ENCODE data around the gene RAPGEF5. TPM values are rescaled to one million over a fixed set of nuclear protein-coding genes. Genes with fewer than 3 reads are reported as not detected.

RAPGEF5 gene
- total RNA-seq, 1 donor = 1.1 TPM

DNA sequence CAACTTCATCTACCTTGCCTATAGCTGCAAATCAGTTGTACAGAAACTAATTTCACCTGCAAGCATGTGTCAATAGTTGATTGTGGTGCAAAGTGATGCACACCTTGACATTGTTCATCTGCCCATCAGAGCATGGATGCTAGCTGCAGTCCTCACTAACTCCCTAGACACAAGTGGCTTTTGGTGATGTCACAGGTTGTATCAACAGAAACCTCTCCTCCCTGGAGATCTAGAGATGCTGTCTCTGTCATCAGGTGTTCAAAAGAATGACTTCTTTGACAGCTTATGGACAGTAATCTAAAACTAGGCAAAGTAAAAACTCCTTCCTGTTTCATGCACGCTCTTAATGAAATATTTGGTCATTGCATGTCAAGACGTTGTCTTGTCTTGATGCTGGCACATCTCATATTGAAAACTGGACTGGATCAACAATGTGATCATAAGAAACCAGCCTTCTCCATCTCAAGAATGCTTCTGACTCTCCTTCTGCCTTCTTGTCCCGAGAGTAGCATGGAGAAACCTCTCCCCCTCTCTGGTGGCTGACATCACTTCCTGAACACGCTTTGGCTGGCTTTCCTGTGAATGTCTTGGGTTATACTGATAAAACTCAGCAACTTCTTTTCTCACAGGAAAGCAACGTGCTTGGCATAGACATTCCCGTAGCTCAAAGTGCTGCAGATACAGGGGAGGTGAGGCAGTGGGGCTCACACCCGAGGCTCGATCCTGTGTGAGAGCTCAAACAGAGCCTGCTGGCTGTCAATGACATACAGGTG is 235.1 kb downstream of the RAPGEF5 start:
- Histone ChIP-seq H2AFZ (ENCODE audit: low read length) (peak overlapping the region; percentile 13), H3K4me3 (ENCODE audit: insufficient read depth, low read length) (no peak overlapping the region), H3K4me1 (ENCODE audit: insufficient read depth, low read length) (no peaks in the 10 kb centered on the region), H3K36me3 (ENCODE audit: insufficient read depth, low read length) (no peaks in the 10 kb centered on the region), H3K27ac (ENCODE audit: low read depth, low read length) (no peak overlapping the region), H3K4me2 (ENCODE audit: insufficient read depth, low read length) (no peak overlapping the region), H3K79me2 (ENCODE audit: insufficient read depth, low read length) (no peaks in the 10 kb centered on the region), H3K27me3 (ENCODE audit: insufficient read depth, low read length) (no peaks in the 10 kb centered on the region), H4K20me1 (ENCODE audit: insufficient read depth, low read length) (no peaks in the 10 kb centered on the region), H3K9me3 (ENCODE audit: low read depth, low read length) (no peaks in the 10 kb centered on the region)
- TF ChIP-seq, protein P1, sequence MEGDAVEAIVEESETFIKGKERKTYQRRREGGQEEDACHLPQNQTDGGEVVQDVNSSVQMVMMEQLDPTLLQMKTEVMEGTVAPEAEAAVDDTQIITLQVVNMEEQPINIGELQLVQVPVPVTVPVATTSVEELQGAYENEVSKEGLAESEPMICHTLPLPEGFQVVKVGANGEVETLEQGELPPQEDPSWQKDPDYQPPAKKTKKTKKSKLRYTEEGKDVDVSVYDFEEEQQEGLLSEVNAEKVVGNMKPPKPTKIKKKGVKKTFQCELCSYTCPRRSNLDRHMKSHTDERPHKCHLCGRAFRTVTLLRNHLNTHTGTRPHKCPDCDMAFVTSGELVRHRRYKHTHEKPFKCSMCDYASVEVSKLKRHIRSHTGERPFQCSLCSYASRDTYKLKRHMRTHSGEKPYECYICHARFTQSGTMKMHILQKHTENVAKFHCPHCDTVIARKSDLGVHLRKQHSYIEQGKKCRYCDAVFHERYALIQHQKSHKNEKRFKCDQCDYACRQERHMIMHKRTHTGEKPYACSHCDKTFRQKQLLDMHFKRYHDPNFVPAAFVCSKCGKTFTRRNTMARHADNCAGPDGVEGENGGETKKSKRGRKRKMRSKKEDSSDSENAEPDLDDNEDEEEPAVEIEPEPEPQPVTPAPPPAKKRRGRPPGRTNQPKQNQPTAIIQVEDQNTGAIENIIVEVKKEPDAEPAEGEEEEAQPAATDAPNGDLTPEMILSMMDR (IDR thresholded peaks at IDR 0.05; ENCODE audit: extremely low read depth, low read depth, low read length) = no peak
- DNase-seq (ENCODE audit: insufficient read length, low spot score, missing footprints) = no peak

DNA sequence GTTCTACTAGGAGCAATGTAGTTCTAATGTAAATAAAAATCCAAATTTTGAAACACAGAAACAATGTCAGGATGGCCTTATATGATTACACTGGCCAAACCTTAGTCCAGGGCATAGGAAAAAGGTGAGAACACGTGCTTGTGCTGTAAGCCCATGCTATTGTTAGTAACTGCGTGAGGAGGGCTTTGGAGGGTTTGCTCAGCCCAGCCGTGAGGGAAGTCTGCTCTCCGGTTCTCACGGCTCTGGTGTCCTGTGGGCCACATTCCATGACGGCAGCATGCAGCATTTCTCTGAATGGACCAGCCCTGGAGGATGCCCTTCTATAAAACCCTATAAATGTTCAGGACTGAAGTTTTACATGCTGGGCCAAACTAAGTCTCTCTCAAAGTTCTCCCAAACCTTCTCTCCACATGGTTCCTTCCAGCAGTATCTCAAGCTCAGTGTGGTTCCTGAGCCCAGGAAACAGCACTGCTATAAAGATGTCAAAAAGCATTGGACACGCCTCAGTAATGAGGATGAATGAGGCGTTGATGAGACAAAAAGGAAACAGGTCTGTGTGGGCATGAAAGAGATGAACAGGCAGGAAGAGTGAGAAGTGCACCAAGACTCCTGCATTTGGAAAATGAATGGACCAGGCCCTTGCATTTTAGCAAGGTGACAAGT is 236.4 kb downstream of the RAPGEF5 start:
- no peak overlapping the region for H3K27ac ChIP-seq (ENCODE audit: low read depth, low read length)
- H3K36me3 ChIP-seq (ENCODE audit: insufficient read depth, low read length) = no peaks in the 10 kb centered on the region
- no peak for DNase-seq (ENCODE audit: insufficient read length, low spot score, missing footprints)
- H3K4me3 ChIP-seq (ENCODE audit: insufficient read depth, low read length) = no peak overlapping the region
- H3K27me3 ChIP-seq (ENCODE audit: insufficient read depth, low read length) = no peaks in the 10 kb centered on the region
- TF ChIP-seq, protein P1 (IDR thresholded peaks at IDR 0.05; ENCODE audit: extremely low read depth, low read depth, low read length) = no peak
- H3K4me2 ChIP-seq (ENCODE audit: insufficient read depth, low read length) = no peak overlapping the region
- H3K79me2 ChIP-seq (ENCODE audit: insufficient read depth, low read length) = no peaks in the 10 kb centered on the region
- no peaks in the 10 kb centered on the region for H3K9me3 ChIP-seq (ENCODE audit: low read depth, low read length)
- no peaks in the 10 kb centered on the region for H3K4me1 ChIP-seq (ENCODE audit: insufficient read depth, low read length)
- no peaks in the 10 kb centered on the region for H4K20me1 ChIP-seq (ENCODE audit: insufficient read depth, low read length)
- H2AFZ ChIP-seq (ENCODE audit: low read length) = no peak overlapping the region

DNA sequence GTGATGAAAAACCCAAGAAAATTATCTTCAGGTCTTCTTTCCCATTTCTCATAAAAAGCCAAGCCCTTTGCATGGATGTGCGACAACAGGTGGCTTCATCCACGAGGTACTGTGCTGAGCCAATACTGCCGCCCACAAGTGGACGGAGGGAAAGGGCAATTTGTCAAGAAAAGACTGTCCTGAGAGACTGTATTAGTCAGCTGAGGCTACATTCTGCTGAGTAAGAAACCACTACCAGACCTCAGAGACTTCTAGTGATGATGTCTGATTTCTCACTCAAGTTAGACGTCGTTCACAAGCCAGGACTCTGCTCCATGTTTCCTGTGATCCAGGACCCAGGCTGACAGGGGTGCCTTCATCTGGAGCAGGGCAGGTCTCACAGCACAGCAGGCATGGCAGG is 239.7 kb downstream of the RAPGEF5 start:
- DNase-seq (ENCODE audit: insufficient read length, low spot score, missing footprints) = no peak
- no peaks in the 10 kb centered on the region for H3K79me2 ChIP-seq (ENCODE audit: insufficient read depth, low read length)
- no peak overlapping the region for H3K4me2 ChIP-seq (ENCODE audit: insufficient read depth, low read length)
- H2AFZ ChIP-seq (ENCODE audit: low read length) = no peak overlapping the region
- no peak overlapping the region for H3K4me3 ChIP-seq (ENCODE audit: insufficient read depth, low read length)
- TF ChIP-seq, protein P1 (IDR thresholded peaks at IDR 0.05; ENCODE audit: extremely low read depth, low read depth, low read length) = no peak
- no peak overlapping the region for H3K27ac ChIP-seq (ENCODE audit: low read depth, low read length)
- H3K9me3 ChIP-seq (ENCODE audit: low read depth, low read length) = no peaks in the 10 kb centered on the region
- H4K20me1 ChIP-seq (ENCODE audit: insufficient read depth, low read length) = no peaks in the 10 kb centered on the region
- no peaks in the 10 kb centered on the region for H3K36me3 ChIP-seq (ENCODE audit: insufficient read depth, low read length)
- H3K4me1 ChIP-seq (ENCODE audit: insufficient read depth, low read length) = no peaks in the 10 kb centered on the region
- no peaks in the 10 kb centered on the region for H3K27me3 ChIP-seq (ENCODE audit: insufficient read depth, low read length)

DNA sequence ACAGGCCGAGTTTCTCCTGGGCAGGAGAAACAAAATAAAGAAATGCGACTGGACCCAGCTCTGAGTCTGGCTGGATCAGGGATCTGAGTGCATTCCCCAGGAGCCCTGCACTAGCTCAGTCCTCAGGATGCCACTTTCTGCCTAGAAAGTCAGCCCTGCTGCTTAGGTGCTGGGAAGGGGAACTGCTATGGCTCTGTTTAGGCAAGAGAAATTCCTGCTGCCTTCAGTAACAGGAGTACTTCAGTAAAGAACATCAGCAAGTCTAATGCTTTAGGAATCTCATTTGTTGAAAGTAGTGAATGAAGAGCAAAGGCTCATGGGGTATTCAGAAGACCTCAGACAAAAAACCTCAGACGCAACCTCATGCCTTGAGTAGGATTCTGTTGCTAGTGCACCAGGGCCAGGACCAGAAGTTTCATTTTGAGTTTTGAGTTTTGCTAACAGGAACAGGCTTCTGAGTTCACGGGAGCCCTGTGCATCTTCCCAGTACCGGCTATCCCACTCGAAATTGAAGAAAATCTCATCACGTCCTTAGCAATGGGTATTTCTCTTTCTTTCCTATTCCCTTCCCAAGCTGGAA is 240.4 kb downstream of the RAPGEF5 start:
- Histone ChIP-seq H3K4me2 (ENCODE audit: insufficient read depth, low read length) (no peak overlapping the region), H3K4me3 (ENCODE audit: insufficient read depth, low read length) (no peak overlapping the region), H3K9me3 (ENCODE audit: low read depth, low read length) (no peaks in the 10 kb centered on the region), H3K36me3 (ENCODE audit: insufficient read depth, low read length) (no peaks in the 10 kb centered on the region), H4K20me1 (ENCODE audit: insufficient read depth, low read length) (no peaks in the 10 kb centered on the region), H3K79me2 (ENCODE audit: insufficient read depth, low read length) (no peaks in the 10 kb centered on the region), H3K4me1 (ENCODE audit: insufficient read depth, low read length) (no peaks in the 10 kb centered on the region), H2AFZ (ENCODE audit: low read length) (no peak overlapping the region), H3K27me3 (ENCODE audit: insufficient read depth, low read length) (no peaks in the 10 kb centered on the region), H3K27ac (ENCODE audit: low read depth, low read length) (no peak overlapping the region)
- DNase-seq (ENCODE audit: insufficient read length, low spot score, missing footprints) = no peak
- TF ChIP-seq, protein P1 (IDR thresholded peaks at IDR 0.05; ENCODE audit: extremely low read depth, low read depth, low read length) = no peak

All from osteoblast (primary cell).